Liver (tissue), 9 donors: ENCODE data around the gene CHMP1A. TPM values are rescaled to one million over a fixed set of nuclear protein-coding genes. Genes with fewer than 3 reads are reported as not detected.

Source experiments
- DNase-seq: peaks from one replicate; pipeline ENCODE4 v3.0.0-alpha.2; 2017; ENCODE audit warnings: low spot score
- H3K27ac ChIP-seq, 2 donors: one replicate each; pipeline ENCODE4 v1.7.0; 2013; ENCODE audit warnings: inconsistent platforms in 2 of 2, low read length in 2 of 2, control low read depth in 1 of 2, low read depth in 1 of 2, mild to moderate bottlenecking in 1 of 2
- H3K27me3 ChIP-seq, 4 donors: one replicate each; pipeline versions ENCODE4 v1.6.1 to v1.7.0; 2013; ENCODE audit warnings: low read length in 3 of 4, inconsistent platforms in 1 of 4, mild to moderate bottlenecking in 1 of 4, moderate library complexity in 1 of 4; ENCODE audit not compliant: control insufficient read depth in 4 of 4, insufficient read depth in 4 of 4
- H3K36me3 ChIP-seq, 4 donors: one replicate each; pipeline versions ENCODE4 v1.6.1 to v1.7.0; 2013; ENCODE audit warnings: low read length in 3 of 4, mild to moderate bottlenecking in 3 of 4, low read depth in 1 of 4, moderate library complexity in 1 of 4; ENCODE audit not compliant: control insufficient read depth in 4 of 4, insufficient read depth in 3 of 4
- H3K4me1 ChIP-seq, 4 donors: one replicate each; pipeline versions ENCODE4 v1.6.1 to v1.7.0; 2013; ENCODE audit warnings: low read length in 3 of 4, mild to moderate bottlenecking in 3 of 4, moderate library complexity in 1 of 4; ENCODE audit not compliant: control insufficient read depth in 4 of 4, insufficient read depth in 4 of 4
- H3K4me3 ChIP-seq, 3 donors: one replicate each; pipeline versions ENCODE4 v1.6.1 to v1.7.0; 2013; ENCODE audit warnings: low read length in 3 of 3, control low read depth in 1 of 3, low read depth in 1 of 3, mild to moderate bottlenecking in 1 of 3
- H3K9ac ChIP-seq, 2 donors: one replicate each; pipeline ENCODE4 v1.7.0; 2013; ENCODE audit warnings: low read length in 2 of 2, mild to moderate bottlenecking in 2 of 2, moderate library complexity in 2 of 2, control low read depth in 1 of 2, low read depth in 1 of 2
- H3K9me3 ChIP-seq, 4 donors: one replicate each; pipeline versions ENCODE4 v1.6.1 to v1.7.0; 2013; ENCODE audit warnings: low read length in 3 of 4; ENCODE audit not compliant: control insufficient read depth in 4 of 4
- EGR1 ChIP-seq, 2 donors: IDR thresholded peaks; 2 replicates each; pipeline ENCODE4 v1.6.1; 2016 to 2018; ENCODE audit warnings: antibody characterized with exemption in 2 of 2, low read depth in 2 of 2
- FOXA1 ChIP-seq: IDR thresholded peaks from 2 replicates; pipeline ENCODE4 v1.6.1; 2016; ENCODE audit warnings: antibody characterized with exemption
- FOXA2 ChIP-seq: IDR thresholded peaks from 2 replicates; pipeline ENCODE4 v1.6.1; 2016; ENCODE audit warnings: antibody characterized with exemption
- GABPA ChIP-seq, 2 donors: IDR thresholded peaks in 1 of 2; conservative IDR thresholded peaks in 1 of 2; 2 replicates each; pipeline ENCODE4 v1.6.1; 2016; ENCODE audit warnings: antibody characterized with exemption in 2 of 2, mild to moderate bottlenecking in 1 of 2, moderate library complexity in 1 of 2
- HNF4A ChIP-seq, 2 donors: conservative IDR thresholded peaks; 2 replicates each; pipeline ENCODE4 v1.6.1; 2016; ENCODE audit warnings: antibody characterized with exemption in 2 of 2, mild to moderate bottlenecking in 2 of 2
- HNF4G ChIP-seq: IDR thresholded peaks from 2 replicates; pipeline ENCODE4 v1.6.1; 2016; ENCODE audit warnings: antibody characterized with exemption
- JUND ChIP-seq, 2 donors: IDR thresholded peaks; 2 replicates each; pipeline ENCODE4 v1.6.1; 2016; ENCODE audit warnings: antibody characterized with exemption in 2 of 2
- MAX ChIP-seq: IDR thresholded peaks from 2 replicates; pipeline ENCODE4 v1.6.1; 2016; ENCODE audit warnings: antibody characterized with exemption
- NR2F2 ChIP-seq: IDR thresholded peaks from 2 replicates; pipeline ENCODE4 v1.6.1; 2016; ENCODE audit warnings: antibody characterized with exemption
- RAD21 ChIP-seq, 2 donors: IDR thresholded peaks; 2 replicates each; pipeline ENCODE4 v1.6.1; 2016; ENCODE audit warnings: antibody characterized with exemption in 2 of 2, mild to moderate bottlenecking in 2 of 2
- RXRA ChIP-seq, 2 donors: IDR thresholded peaks; 2 replicates each; pipeline ENCODE4 v1.6.1; 2017 to 2018; ENCODE audit warnings: antibody characterized with exemption in 2 of 2, mild to moderate bottlenecking in 1 of 2
- SP1 ChIP-seq: IDR thresholded peaks from 2 replicates; pipeline ENCODE4 v1.6.1; 2018; ENCODE audit warnings: antibody characterized with exemption, mild to moderate bottlenecking
- TAF1 ChIP-seq: conservative IDR thresholded peaks from 2 replicates; pipeline ENCODE4 v1.6.1; 2016; ENCODE audit warnings: antibody characterized with exemption, mild to moderate bottlenecking
- YY1 ChIP-seq: IDR thresholded peaks from 2 replicates; pipeline ENCODE4 v1.6.1; 2016; ENCODE audit warnings: antibody characterized with exemption, mild to moderate bottlenecking
- ZBTB33 ChIP-seq: IDR thresholded peaks from 2 replicates; pipeline ENCODE4 v1.6.1; 2016; ENCODE audit warnings: antibody characterized with exemption
- WGBS: extraction: QIAGEN DNeasy Blood & Tissue Kit; methylation state at CpG from one replicate; pipeline ENCODE4 v1.1.7; 2013; 5-methylcytosine and 5-hydroxymethylcytosine counted together
- polyA plus RNA-seq, 2 donors: library from polyadenylated mRNA; stranded (reverse) in 1 of 2; unstranded in 1 of 2; fragments of 200-250 nt in 1 of 2; fragments of >200 nt in 1 of 2; fragmentation: Nextera tagmentation in 1 of 2; extraction: Ambion mirVana in 1 of 2; gene quantifications; one replicate each; pipeline versions ENCODE4 v1.2.1 to v1.2.3, GENCODE V29; 2013 to 2015
- total RNA-seq, 2 donors: library from RNA; depleted of rRNA; stranded (reverse); fragments of >200 nt; gene quantifications; one replicate each; pipeline ENCODE4 v1.2.3, GENCODE V29; 2014
- TF ChIP-seq, protein P1 (sequence below): IDR thresholded peaks from 2 replicates; pipeline ENCODE4 v1.6.1; 2016; ENCODE audit warnings: antibody characterized with exemption
- TF ChIP-seq, protein P2 (sequence below): fragments of 150-350 bp; IDR thresholded peaks from 2 replicates; pipeline ENCODE4 v1.5.1; 2017; ENCODE audit warnings: improper control_type of control experiment, low read depth, low read length; ENCODE audit not compliant: missing input control
- TF ChIP-seq, protein P3 (sequence below): IDR thresholded peaks from 2 replicates; pipeline ENCODE4 v1.6.1; 2016; ENCODE audit warnings: antibody characterized with exemption, mild to moderate bottlenecking
- donor health status: healthy.
- donor health status: healthy.
- donor health status: healthy.
- donor health status: healthy.
- donor health status: healthy.

The CHMP1A gene
- total and polyA plus RNA-seq, 4 donors: 25.7 to 36.7 (median 32.3) TPM

DNA sequence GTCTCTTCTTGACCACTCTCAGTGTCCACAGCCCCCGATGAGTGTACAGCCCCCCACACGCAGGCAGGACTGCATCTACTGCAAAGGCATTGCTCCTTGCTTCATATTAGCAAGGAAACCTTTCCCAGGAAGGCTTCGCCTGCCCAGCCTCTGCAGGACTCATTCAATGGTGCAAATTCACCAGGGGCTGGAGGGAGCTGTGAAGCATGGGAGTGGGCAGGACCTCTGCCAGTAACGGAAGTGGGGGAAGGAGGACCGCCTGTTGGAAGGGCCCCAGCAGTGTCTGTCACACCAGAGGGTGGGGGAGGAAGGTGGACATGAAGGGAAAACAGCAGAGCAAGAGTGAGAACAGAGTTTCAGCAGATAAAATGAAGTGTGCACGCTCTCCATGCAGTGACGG is 2.6 kb upstream of the CHMP1A start:
- no peaks in the 10 kb centered on the region for H3K9me3 ChIP-seq
- no peak for DNase-seq
- H3K27me3 ChIP-seq: no peaks in the 10 kb centered on the region
- no peak overlapping the region for H3K4me3 ChIP-seq
- peaks cover 4 to 25% (median 17%) of the 10 kb centered on the region in 4 donors for H3K4me1 ChIP-seq
- 97% methylated on average over 7 of the region's 7 CpGs for WGBS
- TF ChIP-seq, protein P1, sequence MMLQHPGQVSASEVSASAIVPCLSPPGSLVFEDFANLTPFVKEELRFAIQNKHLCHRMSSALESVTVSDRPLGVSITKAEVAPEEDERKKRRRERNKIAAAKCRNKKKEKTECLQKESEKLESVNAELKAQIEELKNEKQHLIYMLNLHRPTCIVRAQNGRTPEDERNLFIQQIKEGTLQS: no peak
- no peak for TF ChIP-seq JUND (IDR thresholded peaks at IDR 0.05)
- TF ChIP-seq RXRA (IDR thresholded peaks at IDR 0.05): no peak
- no peak for TF ChIP-seq SP1
- TF ChIP-seq HNF4A (conservative IDR thresholded peaks at IDR 0.05): no peak
- no peak for TF ChIP-seq YY1
- H3K36me3 ChIP-seq: peaks cover 1 to 9% (median 6%) of the 10 kb centered on the region in 4 donors
- H3K27ac ChIP-seq: no peak overlapping the region
- no peak overlapping the region for H3K9ac ChIP-seq

DNA sequence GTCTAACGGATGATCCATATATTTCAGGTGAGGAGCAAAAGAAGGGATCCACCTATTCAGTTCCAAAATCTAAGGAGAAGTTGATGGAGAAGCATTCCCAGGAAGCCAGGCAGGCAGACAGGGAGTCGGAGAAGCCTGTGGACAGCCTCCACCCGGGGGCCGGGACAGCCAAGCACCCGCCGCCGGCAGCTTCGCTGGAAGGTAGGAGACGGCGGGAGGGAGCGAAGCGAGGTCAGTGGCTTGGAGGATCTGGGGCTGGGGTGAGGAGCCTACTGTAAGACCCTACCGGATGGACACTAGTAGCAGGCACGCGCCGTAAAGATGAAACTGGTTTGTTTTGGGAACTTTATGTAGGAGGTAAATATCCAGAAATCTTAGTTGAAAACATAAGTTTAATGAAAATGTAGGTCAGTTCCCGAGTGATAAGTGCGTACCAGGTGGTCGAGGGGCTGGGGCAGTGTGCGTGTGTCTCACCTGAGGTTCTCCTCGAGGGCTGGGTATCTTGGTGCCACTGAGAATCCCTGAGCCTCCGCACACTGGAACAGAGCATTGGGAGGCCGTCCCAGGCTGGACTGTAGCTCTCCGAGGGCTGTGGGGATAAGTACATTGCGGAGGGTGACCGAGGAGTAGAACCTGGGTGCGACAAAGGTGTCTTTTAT is 842 bp upstream of the CHMP1A start:
- Histone ChIP-seq H3K27ac (peak overlapping the region in 1 of 2 donors; percentile 21), H3K9me3 (no peaks in the 10 kb centered on the region), H3K4me1 (peaks cover 4 to 29% (median 22%) of the 10 kb centered on the region in 4 donors), H3K9ac (peak overlapping the region; percentile 15 to 66), H3K36me3 (peaks cover 1 to 12% (median 5%) of the 10 kb centered on the region in 4 donors), H3K4me3 (peak overlapping the region; percentile 87 to 95 (median 89)), H3K27me3 (no peaks in the 10 kb centered on the region)
- TF ChIP-seq GABPA (IDR thresholded peaks at IDR 0.05 in 1 of 2, conservative IDR thresholded peaks at IDR 0.05 in 1 of 2): no peak
- TF ChIP-seq MAX: no peak
- TF ChIP-seq YY1: no peak
- no peak for TF ChIP-seq TAF1
- no peak for TF ChIP-seq SP1
- TF ChIP-seq HNF4G: no peak
- TF ChIP-seq HNF4A (conservative IDR thresholded peaks at IDR 0.05): no peak
- TF ChIP-seq RXRA (IDR thresholded peaks at IDR 0.05): no peak
- TF ChIP-seq, protein P2, sequence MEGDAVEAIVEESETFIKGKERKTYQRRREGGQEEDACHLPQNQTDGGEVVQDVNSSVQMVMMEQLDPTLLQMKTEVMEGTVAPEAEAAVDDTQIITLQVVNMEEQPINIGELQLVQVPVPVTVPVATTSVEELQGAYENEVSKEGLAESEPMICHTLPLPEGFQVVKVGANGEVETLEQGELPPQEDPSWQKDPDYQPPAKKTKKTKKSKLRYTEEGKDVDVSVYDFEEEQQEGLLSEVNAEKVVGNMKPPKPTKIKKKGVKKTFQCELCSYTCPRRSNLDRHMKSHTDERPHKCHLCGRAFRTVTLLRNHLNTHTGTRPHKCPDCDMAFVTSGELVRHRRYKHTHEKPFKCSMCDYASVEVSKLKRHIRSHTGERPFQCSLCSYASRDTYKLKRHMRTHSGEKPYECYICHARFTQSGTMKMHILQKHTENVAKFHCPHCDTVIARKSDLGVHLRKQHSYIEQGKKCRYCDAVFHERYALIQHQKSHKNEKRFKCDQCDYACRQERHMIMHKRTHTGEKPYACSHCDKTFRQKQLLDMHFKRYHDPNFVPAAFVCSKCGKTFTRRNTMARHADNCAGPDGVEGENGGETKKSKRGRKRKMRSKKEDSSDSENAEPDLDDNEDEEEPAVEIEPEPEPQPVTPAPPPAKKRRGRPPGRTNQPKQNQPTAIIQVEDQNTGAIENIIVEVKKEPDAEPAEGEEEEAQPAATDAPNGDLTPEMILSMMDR: no peak
- no peak for TF ChIP-seq RAD21 (IDR thresholded peaks at IDR 0.05)
- no peak for TF ChIP-seq NR2F2
- no peak for TF ChIP-seq FOXA2
- TF ChIP-seq ZBTB33: no peak
- no peak for TF ChIP-seq FOXA1
- TF ChIP-seq, protein P3, sequence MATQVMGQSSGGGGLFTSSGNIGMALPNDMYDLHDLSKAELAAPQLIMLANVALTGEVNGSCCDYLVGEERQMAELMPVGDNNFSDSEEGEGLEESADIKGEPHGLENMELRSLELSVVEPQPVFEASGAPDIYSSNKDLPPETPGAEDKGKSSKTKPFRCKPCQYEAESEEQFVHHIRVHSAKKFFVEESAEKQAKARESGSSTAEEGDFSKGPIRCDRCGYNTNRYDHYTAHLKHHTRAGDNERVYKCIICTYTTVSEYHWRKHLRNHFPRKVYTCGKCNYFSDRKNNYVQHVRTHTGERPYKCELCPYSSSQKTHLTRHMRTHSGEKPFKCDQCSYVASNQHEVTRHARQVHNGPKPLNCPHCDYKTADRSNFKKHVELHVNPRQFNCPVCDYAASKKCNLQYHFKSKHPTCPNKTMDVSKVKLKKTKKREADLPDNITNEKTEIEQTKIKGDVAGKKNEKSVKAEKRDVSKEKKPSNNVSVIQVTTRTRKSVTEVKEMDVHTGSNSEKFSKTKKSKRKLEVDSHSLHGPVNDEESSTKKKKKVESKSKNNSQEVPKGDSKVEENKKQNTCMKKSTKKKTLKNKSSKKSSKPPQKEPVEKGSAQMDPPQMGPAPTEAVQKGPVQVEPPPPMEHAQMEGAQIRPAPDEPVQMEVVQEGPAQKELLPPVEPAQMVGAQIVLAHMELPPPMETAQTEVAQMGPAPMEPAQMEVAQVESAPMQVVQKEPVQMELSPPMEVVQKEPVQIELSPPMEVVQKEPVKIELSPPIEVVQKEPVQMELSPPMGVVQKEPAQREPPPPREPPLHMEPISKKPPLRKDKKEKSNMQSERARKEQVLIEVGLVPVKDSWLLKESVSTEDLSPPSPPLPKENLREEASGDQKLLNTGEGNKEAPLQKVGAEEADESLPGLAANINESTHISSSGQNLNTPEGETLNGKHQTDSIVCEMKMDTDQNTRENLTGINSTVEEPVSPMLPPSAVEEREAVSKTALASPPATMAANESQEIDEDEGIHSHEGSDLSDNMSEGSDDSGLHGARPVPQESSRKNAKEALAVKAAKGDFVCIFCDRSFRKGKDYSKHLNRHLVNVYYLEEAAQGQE: no peak
- no peak for TF ChIP-seq EGR1 (IDR thresholded peaks at IDR 0.05; ENCODE audit: low read depth in 2 of 2)
- TF ChIP-seq, protein P1: no peak
- no peak for TF ChIP-seq JUND (IDR thresholded peaks at IDR 0.05)
- peak; percentile 52 for DNase-seq
- WGBS: 19% methylated on average over 27 of the region's 27 CpGs
